Measurements from ENCODE around the gene TIMM9. TPM values are rescaled to one million over a fixed set of nuclear protein-coding genes. Genes with fewer than 3 reads are reported as not detected.
A peak's percentile ranks its signal among the peaks of the same experiment; 100 is the strongest.

The TIMM9 gene, protein sequence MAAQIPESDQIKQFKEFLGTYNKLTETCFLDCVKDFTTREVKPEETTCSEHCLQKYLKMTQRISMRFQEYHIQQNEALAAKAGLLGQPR
- total RNA-seq, result 15.5 and 18.3 TPM in 2 replicates

DNA sequence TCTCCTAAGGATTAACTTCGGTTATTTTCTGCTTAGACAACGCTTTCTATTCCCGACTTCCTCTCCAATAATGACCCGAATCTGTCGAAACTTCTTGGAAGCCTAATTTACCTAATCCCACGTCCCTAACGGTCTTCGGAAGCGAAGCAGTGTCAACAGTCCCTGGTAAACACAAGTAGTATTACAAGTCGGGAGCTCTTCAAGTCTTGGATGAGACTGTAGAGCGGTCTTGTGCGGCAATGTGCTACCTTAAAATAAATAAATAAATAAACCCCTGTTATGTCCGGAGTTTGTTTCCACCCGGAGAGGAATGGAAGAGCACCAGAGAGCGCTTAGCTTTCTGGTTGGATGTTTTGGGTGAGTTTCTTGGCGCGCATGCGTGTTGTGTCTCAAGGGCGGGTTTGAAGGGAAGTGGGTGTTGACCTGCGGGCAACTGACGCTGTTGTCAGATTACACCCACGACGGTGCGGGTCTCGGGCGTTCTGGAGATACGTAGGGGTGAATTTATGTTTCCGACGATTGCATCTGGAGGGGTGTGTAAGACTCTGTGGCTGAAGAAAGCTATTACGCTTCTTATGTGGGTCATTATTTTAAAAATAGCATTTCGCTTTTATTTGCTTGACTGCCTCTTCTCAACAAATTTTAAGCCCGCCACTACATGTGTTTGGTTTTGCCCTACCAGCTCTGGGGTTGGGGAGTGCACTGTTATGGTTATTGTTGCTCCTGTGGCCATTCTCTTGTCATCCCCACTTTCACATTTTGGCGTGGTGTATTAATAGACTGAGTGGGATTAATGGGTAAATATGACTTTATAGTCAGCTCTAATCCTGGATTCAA, at the start of gene TIMM9, which contains the start of gene KIAA0586:
Gene TIMM9, minus strand, starts transcription at position 251 of the 837 bp plus-strand sequence. CDS start 15,586 bp downstream, outside the sequence.
Gene KIAA0586, plus strand, starts transcription at position 439 of the 837 bp plus-strand sequence. CDS start 546 bp downstream, outside the sequence.
- FAIRE-seq (no peak), DNase-seq (ENCODE audit: low read depth) (peak; percentile 95)
- TF ChIP-seq, protein P1, sequence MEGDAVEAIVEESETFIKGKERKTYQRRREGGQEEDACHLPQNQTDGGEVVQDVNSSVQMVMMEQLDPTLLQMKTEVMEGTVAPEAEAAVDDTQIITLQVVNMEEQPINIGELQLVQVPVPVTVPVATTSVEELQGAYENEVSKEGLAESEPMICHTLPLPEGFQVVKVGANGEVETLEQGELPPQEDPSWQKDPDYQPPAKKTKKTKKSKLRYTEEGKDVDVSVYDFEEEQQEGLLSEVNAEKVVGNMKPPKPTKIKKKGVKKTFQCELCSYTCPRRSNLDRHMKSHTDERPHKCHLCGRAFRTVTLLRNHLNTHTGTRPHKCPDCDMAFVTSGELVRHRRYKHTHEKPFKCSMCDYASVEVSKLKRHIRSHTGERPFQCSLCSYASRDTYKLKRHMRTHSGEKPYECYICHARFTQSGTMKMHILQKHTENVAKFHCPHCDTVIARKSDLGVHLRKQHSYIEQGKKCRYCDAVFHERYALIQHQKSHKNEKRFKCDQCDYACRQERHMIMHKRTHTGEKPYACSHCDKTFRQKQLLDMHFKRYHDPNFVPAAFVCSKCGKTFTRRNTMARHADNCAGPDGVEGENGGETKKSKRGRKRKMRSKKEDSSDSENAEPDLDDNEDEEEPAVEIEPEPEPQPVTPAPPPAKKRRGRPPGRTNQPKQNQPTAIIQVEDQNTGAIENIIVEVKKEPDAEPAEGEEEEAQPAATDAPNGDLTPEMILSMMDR (IDR thresholded peaks at IDR 0.05; ENCODE audit: insufficient read depth, low read length, severe bottlenecking), result no peak
- peak within 1 kb of the TSS; percentile 69 for H3K4me3 ChIP-seq (ENCODE audit: low read depth, low read length)
- no peaks in the 10 kb centered on the region for H3K27me3 ChIP-seq (ENCODE audit: control insufficient read depth, insufficient read depth, low read length)
- H3K36me3 ChIP-seq (ENCODE audit: control insufficient read depth, insufficient read depth, low read length), result peaks cover 3% of the 10 kb centered on the region

DNA sequence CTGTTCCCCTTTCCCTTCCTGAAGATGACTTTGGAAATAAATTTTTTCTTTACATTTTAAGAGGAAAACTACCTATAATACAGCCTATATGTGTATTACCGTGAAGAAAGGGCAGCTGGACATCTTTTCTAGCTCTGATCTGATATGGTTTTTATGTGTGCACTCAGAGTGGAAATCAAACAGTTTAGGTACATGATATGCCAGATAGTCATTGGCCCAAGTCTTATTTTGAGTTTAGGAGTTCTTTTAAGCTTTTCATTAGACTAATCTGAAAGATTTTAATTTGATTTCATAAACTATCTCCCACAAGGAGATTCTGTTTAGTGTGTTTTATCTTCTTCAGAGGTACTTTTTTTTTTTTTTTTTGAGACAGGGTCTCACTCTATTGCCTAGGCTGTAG, 49.0 kb upstream of the TIMM9 start:
- FAIRE-seq (no peak), DNase-seq (ENCODE audit: low read depth) (no peak)
- no peak overlapping the region for H3K4me3 ChIP-seq (ENCODE audit: low read depth, low read length)
- TF ChIP-seq, protein P1 (IDR thresholded peaks at IDR 0.05; ENCODE audit: insufficient read depth, low read length, severe bottlenecking), result no peak
- H3K36me3 ChIP-seq (ENCODE audit: control insufficient read depth, insufficient read depth, low read length), result no peaks in the 10 kb centered on the region
- no peaks in the 10 kb centered on the region for H3K27me3 ChIP-seq (ENCODE audit: control insufficient read depth, insufficient read depth, low read length)

DNA sequence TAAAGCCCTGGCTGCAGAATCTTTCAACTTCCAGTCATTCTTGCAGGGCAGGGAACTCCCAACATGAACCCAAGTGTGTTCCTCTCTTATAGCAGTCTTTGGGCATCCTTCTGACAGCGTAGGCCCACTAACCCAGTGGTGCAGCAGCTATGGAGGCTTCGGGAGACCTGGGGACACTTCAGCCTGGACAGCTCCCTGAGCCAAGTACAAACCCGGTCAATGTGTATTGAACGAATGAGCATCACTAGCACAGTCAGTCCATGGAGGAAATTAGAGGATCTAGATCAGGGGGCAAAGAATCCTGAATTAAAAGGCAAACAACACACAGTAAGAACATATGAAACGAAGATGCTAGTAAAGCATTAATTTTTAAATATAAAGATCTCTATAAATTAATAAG, 42.0 kb upstream of the TIMM9 start:
- TF ChIP-seq, protein P1 (IDR thresholded peaks at IDR 0.05; ENCODE audit: insufficient read depth, low read length, severe bottlenecking), result no peak
- no peaks in the 10 kb centered on the region for H3K36me3 ChIP-seq (ENCODE audit: control insufficient read depth, insufficient read depth, low read length)
- H3K4me3 ChIP-seq (ENCODE audit: low read depth, low read length), result no peak overlapping the region
- FAIRE-seq (no peak), DNase-seq (ENCODE audit: low read depth) (no peak)
- no peaks in the 10 kb centered on the region for H3K27me3 ChIP-seq (ENCODE audit: control insufficient read depth, insufficient read depth, low read length)

DNA sequence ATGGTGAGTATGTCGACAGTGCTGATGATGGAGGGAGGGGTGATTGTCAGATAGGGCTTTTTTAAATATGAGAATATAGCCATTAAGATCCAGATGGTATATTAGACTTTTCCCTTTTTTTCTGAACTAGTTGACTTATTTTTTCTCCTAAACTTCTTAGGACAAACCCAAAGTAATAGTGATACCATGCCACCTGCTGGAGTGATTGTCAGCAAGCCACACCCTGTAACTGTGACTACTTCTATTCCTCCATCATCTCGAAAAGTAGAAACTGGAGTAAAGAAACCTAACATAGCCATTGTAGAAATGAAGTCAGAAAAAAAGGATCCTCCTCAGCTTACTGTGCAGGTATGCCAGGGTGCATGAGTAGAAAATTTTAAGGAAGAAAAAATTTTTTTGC, 40.2 kb upstream of the TIMM9 start:
- FAIRE-seq (no peak), DNase-seq (ENCODE audit: low read depth) (no peak)
- Histone ChIP-seq H3K36me3 (ENCODE audit: control insufficient read depth, insufficient read depth, low read length) (no peaks in the 10 kb centered on the region), H3K27me3 (ENCODE audit: control insufficient read depth, insufficient read depth, low read length) (no peaks in the 10 kb centered on the region), H3K4me3 (ENCODE audit: low read depth, low read length) (no peak overlapping the region)
- TF ChIP-seq, protein P1 (IDR thresholded peaks at IDR 0.05; ENCODE audit: insufficient read depth, low read length, severe bottlenecking), result no peak

DNA sequence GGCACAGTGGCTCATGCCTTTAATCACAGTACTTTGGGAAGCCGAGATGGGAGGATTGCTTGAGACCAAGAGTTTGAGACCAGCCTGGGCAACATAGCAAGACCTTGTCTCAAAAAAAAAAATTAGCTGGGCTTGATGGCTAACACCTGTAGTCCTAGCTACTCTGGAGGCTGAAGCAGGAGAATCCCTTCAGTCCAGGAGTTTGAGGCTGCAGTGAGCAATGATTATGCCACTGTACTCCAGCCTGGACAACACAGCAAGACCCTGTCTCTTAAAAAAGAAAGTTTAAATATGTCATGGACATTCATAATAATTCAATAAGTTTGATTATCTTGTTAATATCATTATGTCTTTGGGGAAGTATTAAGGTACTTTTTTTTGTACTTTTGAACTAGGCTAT, 39.1 kb upstream of the TIMM9 start:
- no peak for FAIRE-seq
- no peak for DNase-seq (ENCODE audit: low read depth)
- no peaks in the 10 kb centered on the region for H3K36me3 ChIP-seq (ENCODE audit: control insufficient read depth, insufficient read depth, low read length)
- H3K4me3 ChIP-seq (ENCODE audit: low read depth, low read length), result no peak overlapping the region
- TF ChIP-seq, protein P1 (IDR thresholded peaks at IDR 0.05; ENCODE audit: insufficient read depth, low read length, severe bottlenecking), result no peak
- no peaks in the 10 kb centered on the region for H3K27me3 ChIP-seq (ENCODE audit: control insufficient read depth, insufficient read depth, low read length)
